ENCODE measurements around the gene RHBDL2. TPM values are rescaled to one million over a fixed set of nuclear protein-coding genes. Genes with fewer than 3 reads are reported as not detected.
A peak's percentile ranks its signal among the peaks of the same experiment; 100 is the strongest.
"Not testable (repeated sequence)": the region's sequence is repeated elsewhere in the genome, so short reads cannot be mapped to it uniquely, and the experiment has no call there.

RHBDL2 gene
- total RNA-seq, 1 donor from 2014 or later: 0.51 TPM

DNA sequence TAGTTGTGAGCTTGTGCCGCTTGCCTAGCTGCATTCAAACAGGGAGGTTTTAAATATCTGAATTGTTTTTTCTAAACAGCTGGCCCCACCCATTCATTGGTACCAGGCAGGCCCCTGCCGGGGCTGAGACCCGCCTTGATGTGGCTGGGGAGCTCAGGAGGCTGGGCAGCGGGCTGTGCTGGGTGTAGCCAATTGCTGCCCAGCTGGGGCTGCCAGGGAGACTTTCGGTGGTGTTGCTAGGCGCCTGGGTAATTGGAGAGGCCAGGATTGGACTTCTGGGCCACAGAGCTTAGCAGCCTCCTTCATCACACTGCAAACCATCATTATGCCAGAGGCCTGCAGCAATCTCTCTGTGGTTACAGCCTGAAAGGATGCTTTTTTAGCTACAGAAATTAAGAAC, 12.2 kb downstream of the RHBDL2 start:
- DNase-seq: no peak

DNA sequence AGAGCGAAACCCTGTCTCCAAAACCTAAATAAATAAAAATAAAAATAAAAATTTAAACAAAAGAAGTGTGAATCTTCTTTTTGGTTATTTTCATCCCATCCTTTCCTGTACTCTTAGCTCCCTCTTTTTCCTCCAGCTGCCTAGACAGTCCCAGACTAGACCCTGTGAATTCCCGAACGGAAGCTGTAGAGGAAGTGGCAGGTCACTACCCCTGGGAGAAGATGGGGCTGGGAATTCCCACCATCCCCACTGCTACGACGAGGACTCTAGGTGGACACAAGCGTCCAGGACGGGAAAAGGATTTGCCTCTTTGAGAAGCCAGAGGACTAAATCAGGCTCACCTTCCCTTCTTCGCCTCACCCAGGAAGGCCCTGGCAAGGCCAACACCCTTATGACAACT, 12.6 kb downstream of the RHBDL2 start:
- peak; percentile 8 for DNase-seq

DNA sequence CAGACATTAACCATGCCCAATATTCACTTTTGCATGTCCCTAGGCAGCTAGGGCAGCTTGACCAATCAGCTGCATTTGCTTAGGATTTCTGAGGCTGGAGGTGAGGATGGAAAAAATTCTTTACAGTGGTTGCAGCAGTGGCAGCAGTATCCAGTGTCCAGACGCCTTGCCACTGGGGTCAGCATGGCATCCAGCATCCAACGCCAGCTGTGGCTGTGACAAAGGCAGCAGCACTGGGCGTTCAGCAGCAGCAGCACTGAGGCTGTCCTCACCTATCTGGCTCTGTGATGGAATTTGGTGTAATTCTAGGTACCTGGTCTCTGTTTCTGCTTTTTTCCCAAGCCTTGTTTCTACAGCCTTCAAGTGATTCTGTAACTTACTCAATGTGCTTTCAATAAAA, 15.5 kb downstream of the RHBDL2 start:
- no peak for DNase-seq

DNA sequence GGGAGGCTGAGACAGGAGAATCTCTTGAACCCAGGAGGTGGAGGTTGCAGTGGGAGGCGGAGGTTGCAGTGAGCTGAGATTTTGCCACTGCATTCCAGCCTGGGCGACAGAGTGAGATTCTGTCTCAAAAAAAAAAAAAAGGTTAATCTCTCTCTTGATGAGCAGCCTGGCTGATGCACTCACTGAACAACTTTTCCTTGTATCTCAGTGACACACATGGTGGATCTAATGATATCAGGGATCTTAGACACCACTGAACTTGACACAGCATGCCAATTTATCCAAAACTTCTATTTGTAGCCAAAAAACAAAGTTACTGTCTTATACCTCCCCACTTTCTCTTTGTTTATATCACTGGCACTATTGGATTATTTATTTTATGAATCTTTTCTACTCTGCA, 16.2 kb downstream of the RHBDL2 start:
- DNase-seq: no peak

DNA sequence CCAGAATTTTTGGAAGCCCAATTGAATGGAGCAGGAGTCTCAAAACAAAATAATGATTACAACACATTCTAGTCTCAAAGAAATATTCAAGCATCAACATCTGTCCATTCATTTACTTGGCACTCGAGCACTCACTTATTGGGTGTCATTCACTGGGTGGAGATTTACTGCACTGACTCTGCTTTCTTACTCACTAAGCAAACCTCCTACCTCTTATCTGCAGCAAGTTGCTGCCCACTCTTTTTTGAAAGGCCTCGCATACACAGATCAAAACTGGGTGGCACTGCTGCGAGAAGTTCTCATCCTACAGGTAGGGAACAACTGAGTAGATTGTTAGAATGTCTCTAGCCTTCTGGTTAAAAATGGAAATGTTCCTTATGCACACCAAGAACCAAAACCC, 18.0 kb downstream of the RHBDL2 start:
- DNase-seq: no peak

DNA sequence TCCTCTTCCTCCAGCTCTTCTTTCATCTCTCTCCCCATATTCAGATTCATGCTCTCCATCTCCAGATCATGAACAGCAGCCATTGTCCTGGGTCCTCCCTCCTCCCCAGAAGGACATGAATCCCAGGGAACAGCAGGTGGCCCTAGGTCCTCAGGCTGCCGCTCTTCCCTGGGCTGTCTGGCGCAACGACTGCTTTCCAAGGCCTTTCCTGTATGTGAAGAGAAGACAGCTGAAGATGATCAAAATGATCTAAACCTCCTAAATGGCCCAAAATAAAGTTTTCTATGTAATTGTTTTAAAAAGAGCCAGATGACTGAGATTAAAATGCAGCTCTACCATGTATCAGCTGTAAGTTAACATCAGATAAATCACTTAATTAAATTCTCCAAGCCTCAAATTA, 22.5 kb downstream of the RHBDL2 start:
- no peak for DNase-seq

DNA sequence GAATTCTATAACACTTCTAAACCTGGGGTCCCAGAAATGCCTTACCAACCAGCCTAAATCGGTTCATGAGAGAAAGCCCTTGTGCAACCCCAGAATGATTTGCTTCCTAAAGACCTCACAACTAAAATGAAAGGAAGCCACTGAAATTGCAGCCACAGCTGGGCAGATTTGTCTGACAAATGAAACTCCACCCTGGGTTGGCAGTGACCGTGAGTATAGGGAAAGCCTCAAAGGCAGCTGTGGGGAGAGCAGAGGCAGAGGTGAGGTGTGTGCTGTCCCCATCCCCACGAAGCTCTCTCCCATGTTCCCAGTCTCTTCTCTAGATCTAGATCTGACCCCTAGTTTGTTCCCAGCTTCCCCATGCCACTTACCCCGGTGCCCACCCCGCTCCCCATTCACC, 23.1 kb downstream of the RHBDL2 start:
- DNase-seq: no peak

DNA sequence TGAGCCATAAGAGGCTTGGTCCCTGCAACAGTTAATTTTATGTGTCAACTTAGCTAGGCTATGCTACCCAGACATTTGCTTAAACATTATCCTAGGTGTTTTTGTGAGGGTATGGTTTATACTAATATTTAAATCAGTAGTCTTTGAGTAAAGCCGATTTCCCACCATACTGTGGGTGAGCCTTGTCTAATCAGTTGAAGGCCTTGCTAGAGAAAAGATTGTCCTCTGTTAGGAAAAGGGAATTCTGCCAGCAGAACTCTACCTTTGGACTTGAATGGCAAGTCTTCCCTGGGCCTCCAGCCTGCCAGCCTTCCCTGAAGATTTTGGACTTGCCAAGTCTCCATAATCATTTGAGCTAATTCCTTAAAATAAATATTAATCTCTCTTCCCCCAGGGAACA, 23.9 kb downstream of the RHBDL2 start:
- no peak for DNase-seq

DNA sequence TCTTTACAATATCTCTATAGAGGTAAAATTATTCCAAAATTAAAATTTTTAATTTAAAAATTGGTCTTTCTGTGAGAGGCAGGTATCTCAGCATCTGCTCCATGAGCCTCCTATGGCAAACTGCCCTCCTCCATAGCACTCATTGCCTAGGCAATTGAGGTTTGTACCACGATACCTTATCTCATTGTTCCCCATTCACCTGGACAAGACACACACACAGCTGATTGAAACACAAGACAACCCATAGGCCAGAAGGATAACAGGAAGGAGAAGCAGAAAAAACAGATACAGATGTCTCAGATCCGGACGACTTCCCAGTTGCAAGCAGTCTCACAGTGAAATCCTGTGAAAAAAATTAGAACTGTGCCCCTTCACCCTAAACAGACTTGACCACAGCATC, 24.3 kb downstream of the RHBDL2 start:
- no peak for DNase-seq

DNA sequence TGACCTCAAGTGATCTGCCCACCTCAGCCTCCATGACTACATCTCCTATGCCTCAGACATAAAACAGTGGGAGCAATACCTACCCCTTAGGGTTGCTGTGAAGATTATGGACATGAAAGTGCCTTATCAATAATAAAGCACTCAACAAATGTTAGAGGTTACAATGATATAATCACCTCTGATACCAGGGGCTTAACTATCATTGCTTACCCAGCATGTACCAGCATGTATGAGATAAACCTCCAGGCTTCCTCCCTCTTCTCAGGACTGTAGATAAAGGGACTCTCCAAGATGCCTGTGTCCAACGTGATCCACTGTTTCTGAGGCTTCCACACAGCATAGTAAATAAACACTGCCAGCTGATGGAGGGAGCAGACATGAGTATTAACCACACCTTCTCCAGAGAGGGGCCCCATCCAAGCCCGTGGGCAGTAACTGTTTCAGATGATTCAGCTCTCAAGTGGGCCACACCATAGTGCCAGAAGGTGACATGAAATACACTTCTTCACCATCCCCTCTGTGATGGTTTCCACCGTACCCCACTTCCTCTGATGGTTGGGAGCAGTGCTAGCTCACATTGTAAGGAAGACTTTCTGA, 26.2 kb downstream of the RHBDL2 start:
- no peak for DNase-seq

DNA sequence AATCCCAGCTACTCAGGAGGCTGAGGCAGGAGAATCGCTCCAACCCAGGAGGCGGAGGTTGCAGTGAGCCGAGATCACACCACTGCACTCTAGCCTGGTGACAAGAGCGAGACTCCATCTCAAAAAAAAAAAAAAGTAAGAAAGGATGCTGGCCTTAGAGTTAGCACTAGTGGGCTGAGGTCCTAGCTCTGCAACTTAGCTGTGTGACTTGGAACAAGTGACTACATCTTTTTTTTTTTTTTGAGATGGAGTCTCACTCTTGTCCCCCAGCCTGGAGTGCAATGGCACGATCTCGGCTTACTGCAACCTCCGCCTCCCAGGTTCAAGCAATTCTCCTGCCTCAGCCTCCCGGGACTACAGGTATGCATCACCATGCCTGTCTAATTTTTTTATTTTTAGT, 26.7 kb downstream of the RHBDL2 start:
- DNase-seq: not testable (repeated sequence)

DNA sequence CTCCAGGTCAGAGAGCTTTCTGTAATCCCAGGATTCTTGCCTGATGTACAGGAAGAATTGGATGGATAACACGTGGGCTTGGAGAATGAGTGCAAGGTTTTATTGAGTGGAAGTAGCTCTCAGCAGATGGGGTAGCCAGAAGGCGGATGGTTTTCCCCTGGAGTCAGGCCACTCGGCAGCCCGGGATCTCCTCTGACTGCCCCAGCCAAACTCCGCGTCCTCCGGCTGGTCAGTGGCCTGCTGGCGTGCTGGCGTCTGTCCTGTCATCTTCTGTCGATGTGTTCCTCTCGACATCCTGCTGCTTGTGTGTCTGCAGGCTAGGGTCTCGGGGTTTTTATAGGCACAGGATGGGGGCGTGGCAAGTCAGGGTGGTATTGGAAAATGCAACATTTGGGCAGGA, 32.8 kb downstream of the RHBDL2 start:
- no peak for DNase-seq

DNA sequence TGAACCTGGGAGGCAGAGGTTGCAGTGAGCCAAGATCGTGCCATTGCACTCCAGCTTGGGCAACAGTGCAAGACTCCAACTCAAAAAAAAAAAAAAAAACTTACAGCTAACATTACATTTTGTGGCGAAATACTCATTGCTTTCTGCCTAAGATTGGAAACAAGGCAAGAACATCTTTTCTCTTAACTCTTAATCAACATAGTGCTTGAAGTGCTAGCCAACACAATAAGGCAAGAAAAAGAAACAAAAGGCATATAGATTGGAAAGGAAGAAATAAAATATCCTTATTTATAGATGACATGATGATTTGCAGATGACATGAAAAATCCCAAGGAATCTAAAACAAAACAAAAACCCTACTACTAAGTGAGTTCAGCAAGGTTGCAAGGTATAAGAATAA, 35.6 kb downstream of the RHBDL2 start:
- no peak for DNase-seq

DNA sequence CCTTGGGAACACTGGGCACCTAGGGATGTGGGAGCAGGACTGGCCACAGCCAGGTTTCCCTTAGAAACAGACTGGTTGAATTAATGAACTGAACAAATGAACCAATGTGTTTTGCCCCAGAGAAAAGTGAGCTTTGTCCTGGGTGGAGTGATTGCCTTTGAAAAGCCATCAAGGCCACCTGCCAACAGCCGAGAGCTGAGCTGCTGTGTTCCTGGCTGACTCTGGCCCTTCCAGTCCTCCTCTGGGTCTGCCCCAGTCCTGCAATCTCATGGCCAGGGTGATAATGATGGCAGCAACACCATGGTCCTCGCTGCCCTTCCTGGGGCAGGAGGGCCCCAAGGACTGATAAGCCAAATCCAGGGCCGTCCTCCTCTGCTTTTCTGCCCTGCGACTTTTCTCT, 42.1 kb downstream of the RHBDL2 start:
- no peak for DNase-seq

DNA sequence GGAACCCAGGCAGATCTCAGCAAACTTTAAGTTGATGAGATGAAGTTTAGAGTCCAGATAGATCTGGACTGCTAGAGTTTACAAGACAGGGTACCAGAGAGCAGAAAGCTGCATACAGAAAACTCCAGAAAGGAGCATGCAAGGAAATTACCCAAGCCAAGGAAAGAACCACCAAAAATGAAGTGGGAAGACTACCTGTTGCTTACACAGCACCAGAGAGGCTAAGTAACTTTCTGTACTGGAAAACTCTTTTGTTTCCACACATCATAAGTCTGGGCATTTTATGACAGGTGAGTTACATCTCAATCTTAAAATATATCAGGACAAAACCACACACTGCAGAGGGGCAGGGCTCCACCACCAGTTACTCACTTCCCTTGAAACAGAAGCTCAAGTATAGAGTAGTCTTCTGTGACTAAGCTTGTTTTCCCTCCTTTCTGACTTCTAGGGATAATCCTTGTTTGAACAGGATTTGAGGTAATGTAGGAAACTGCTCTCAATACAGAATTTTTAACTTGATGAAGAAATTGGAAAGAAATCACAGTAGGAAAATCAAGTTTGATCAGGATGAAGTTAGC, 42.9 kb downstream of the RHBDL2 start:
- DNase-seq: peak; percentile 9

DNA sequence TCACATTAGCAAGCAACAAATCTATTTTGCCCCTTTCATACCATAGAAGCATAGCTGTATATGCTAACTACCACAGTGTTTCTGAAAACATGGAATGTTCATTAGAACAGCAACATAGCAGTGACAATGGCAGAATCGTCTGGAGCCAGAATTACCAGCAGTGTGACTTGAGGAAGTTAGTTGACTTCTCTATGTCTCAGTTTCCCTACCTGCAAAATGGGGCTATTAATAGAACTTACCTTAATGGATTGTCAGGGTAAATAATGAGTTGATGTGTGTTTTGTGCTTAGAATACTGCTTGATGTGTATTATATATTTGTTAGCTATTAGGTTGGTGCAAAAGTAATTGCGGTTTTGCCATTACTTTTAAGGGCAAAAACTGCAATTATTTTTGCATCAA, 45.5 kb downstream of the RHBDL2 start:
- DNase-seq: no peak

DNA sequence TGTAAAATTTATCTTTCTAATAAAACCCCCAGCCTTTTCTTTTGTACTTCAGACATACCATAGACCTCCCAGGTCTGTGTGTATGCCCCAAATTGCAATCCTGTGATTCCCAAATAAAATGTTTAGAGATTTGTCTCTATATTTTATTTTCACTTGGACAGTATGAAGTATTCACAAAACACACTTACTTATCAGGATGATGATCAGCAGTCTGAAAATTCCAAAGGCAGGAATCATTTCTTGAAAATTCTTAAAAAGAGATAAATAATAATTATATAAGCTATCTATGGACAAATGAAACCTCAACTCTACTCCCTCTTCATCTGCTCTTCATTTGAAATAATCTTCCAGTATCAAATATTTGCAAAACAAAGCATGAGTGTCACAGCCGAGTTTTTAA, 48.7 kb downstream of the RHBDL2 start:
- DNase-seq: no peak

DNA sequence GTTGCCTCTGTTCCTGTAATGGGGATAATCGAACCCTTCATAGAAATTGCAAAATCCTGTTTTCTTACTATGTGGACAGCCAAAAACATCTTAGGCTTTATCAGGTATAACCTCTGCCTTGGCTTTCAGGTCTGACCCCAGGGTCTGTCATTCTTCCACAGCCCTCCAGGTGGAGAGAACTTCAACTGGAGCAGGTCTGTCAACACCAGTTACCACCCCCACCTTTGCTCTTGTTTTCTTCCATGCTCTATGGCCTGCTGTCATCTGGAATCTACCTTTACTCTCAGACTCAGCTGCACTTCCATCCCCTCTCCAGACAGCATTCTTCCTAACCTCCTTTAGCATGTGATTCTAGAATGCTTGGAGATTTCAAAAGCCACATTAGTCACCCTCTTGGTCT, 49.9 kb downstream of the RHBDL2 start:
- DNase-seq: no peak

DNA sequence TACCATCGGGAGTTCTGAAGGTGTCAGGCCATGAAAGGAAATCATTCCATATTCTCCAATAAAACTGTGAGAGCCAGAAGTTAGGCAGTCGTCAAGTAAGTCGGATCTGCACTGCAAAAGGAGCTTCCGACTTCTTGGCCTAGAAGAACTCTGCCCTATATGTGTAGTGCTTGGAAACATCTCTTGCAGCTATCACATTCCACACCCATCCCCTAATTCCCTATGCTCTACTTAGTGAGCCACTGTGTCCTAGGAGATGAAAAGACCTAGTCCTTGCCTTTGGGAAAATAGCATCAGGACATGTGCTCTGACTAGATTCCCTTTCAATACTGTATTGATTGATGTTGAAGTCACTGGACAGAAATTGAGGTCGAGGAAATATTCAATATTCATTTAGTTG, 52.0 kb downstream of the RHBDL2 start:
- DNase-seq: no peak

DNA sequence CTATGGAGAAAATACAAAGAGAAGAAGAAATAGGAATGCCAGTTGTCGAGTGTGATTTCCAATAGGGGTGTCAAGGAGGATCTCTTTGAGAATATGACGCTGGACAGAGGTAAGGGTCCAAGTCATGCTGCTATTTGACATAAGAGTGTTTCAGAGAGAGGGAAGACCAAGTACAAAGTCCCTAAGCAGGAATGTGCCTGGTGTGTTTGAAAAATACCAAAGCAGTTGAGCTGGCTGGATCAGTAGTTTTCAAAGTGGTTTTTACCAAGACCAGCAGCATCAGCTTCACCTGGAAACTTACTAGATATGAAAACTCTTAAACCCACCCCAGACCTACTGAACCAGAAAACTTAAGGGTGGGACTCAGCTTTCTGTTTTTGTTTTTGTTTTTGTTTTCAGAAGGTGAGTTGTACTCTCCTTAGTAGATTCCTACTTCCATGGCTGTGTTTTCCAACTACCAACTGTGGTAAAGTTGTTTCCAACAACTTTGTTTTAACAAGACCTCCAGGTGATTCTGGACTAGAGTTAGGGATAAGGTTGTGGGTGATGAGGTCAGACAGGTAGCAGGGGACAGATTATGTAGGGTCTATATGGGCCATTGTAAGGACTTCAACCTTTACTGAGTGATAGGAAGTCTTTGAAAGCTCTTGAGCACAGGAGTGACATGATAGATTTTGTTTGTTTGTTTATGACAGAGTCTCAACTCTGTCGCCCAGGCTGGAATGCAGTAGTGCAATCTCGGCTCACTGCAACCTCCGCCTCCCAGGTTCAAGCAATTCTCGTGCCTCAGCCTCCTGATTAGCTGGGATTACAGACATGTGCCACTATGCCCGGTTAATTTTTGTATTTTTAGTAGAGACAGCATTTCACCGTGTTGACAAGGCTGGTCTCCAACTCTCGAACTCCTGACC, 53.0 kb downstream of the RHBDL2 start:
- DNase-seq: no peak

DNA sequence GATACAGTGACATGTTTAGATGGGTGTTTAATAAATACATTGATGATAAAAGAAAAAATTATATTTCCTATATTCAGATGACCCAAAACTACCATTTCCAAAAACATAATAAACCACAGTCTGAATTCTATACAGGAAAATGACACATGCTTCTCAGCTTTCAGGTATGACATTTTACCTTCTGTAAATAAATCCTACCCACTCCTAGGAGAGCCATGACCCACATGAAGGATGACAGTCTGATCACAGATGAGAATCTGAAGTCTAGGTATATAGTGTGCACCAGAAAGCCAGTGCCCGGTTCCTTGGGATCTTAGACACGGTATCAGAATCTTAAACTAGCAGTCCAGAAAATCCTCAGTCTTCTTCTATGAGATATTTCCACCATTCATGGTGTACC, 56.5 kb downstream of the RHBDL2 start:
- no peak for DNase-seq

DNA sequence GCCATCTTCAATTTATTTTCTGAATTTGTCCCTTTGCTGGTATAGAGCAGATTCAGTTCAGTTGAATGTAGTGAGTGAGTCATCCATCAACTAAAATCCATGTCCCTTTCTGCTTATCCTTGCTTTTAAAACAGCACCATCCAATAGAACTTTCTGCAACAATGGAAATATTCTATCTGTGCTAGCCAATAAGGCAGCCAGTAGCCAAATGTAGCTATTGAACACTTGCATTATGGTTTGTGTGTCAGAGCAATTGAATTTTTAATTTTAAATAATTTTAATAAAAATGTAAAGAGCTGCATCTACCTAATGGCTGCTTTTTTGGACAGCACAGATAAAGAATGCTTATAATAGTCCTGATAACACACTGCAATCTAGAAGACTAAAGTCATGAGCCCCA, 60.1 kb downstream of the RHBDL2 start, which contains the start of gene GJA9:
GJA9 (minus strand) TSS at position 101 of the 400 bp plus-strand sequence. CDS start 5,489 bp downstream, outside the sequence.
- DNase-seq: no peak

DNA sequence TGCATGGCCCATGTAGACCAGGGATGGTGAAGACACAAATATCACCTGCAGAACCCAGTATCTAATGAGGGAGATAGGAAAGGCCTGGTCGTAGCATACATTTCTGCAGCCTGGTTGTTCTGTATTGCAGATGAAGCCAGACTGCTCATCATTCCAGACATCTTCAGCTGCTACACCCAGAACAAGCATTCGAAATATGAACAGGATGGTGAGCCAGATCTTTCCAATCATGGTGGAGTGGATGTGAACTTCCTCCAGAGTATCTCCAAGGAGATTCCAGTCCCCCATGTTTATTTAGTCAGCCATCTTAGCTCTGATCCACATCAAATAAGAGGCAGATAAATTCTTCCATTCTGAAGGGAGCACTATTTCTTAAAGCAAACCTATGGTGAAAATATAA, 65.8 kb downstream of the RHBDL2 start:
- DNase-seq: no peak

All from dermis blood vessel endothelial cell (primary cell).